ENCODE measurements around the gene VARS1.
A peak's percentile ranks its signal among the peaks of the same experiment; 100 is the strongest.

The VARS1 gene

GRCh38 chr6:31750411-31751022 is 45.0 kb downstream of the VARS1 start:
- in situ Hi-C loops (cut with HindIII; ENCODE audit: low pct_unique_long_range_greater_than_20kb, low sequenced_read_pairs): no loop called here
- DNase-seq (ENCODE audit: low read depth in 1 of 2, low spot score in 1 of 2): no peak
- no peak for TF ChIP-seq JUND (IDR thresholded peaks at IDR 0.05; ENCODE audit: low read depth)

DNA sequence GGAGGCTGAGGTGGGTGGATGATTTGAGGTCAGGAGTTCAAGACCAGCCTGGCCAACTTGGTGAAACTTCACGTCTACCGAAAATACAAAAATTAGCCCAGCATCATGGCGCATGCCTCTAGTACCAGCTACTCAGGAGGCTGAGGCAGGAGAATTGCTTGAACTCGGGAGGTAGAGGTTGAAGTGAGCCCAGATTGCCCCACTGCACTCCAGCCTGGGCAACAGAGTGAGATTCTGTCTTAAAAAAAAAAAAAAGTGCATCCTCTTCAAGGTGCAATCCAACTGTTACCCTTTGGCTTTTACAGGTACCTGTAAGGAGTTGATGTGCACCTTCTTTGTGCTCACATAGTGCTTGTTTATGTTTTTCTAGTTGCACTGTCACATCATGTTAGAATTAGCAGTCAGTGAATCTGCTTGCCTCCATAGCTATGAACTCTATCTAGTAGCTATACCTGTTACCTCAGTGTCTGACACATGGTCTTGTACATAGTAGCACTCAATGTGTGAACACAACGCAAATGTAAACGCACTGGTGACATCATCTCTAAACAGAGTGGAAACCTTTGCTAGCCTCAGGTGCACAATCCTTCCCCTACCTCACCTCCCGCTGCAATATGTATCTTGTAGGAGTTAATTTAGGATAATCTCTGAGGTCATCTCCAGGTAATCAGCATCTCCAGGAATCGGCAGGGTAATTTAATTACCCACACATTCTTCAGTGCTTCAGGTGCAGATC is 46.1 kb downstream of the VARS1 start:
- in situ Hi-C loops (cut with HindIII; ENCODE audit: low pct_unique_long_range_greater_than_20kb, low sequenced_read_pairs): no loop called here
- DNase-seq (ENCODE audit: low read depth in 1 of 2, low spot score in 1 of 2): peak in 1 of 2 experiments; percentile 52
- TF ChIP-seq JUND (IDR thresholded peaks at IDR 0.05; ENCODE audit: low read depth): no peak
